Karpas-422 (cell line): ENCODE measurements around the gene FBXL7. TPM values are rescaled to one million over a fixed set of nuclear protein-coding genes. Genes with fewer than 3 reads are reported as not detected.

Experiments used
- DNase-seq: peaks from one replicate; pipeline ENCODE4 v3.0.0-alpha.2; 2015
- H2AFZ ChIP-seq: fragments of 200-600 bp; sonication (generic); 2 replicates; pipeline ENCODE4 v1.6.1; 2014; ENCODE audit warnings: antibody characterized with exemption, low read length, mixed read lengths
- H3K27ac ChIP-seq: fragments of 200-600 bp; sonication (generic); 2 replicates; pipeline ENCODE4 v1.5.1; 2014; ENCODE audit warnings: mild to moderate bottlenecking, low read length, moderate library complexity
- H3K27me3 ChIP-seq: fragments of 200-600 bp; sonication (generic); 2 replicates; pipeline ENCODE4 v1.6.1; 2014; ENCODE audit warnings: low read length, mixed read lengths
- H3K36me3 ChIP-seq: fragments of 200-600 bp; sonication (generic); 2 replicates; pipeline ENCODE4 v1.6.1; 2014; ENCODE audit warnings: low read length, mixed read lengths; ENCODE audit not compliant: insufficient read depth
- H3K4me1 ChIP-seq: fragments of 200-600 bp; sonication (generic); 2 replicates; pipeline ENCODE4 v1.6.1; 2014; ENCODE audit warnings: mild to moderate bottlenecking, low read length, mixed read lengths
- H3K4me2 ChIP-seq: fragments of 200-600 bp; sonication (generic); 2 replicates; pipeline ENCODE4 v1.6.1; 2014; ENCODE audit warnings: low read length, low read depth, mild to moderate bottlenecking; ENCODE audit not compliant: poor library complexity, severe bottlenecking
- H3K4me3 ChIP-seq: fragments of 200-600 bp; sonication (generic); 2 replicates; pipeline ENCODE4 v1.5.1; 2014; ENCODE audit warnings: mild to moderate bottlenecking, antibody characterized with exemption, low read length, mixed read lengths
- H3K79me2 ChIP-seq: fragments of 200-600 bp; sonication (generic); 2 replicates; pipeline ENCODE4 v1.6.1; 2014; ENCODE audit warnings: mild to moderate bottlenecking, low read length, mixed read lengths
- H3K9ac ChIP-seq: fragments of 200-600 bp; sonication (generic); 2 replicates; pipeline ENCODE4 v1.6.0; 2014; ENCODE audit warnings: low read length
- H3K9me2 ChIP-seq: fragments of 200-600 bp; sonication (generic), shearing (Covaris generic); replicated peaks from 2 replicates; pipeline ENCODE4 v1.6.0; 2014; ENCODE audit warnings: mild to moderate bottlenecking, low read length, moderate library complexity; ENCODE audit not compliant: insufficient read depth
- H3K9me3 ChIP-seq: fragments of 300-700, 200-600 bp; sonication (generic); 2 replicates; pipeline ENCODE4 v1.6.1; 2014; ENCODE audit warnings: low read length, mixed read lengths
- H4K20me1 ChIP-seq: fragments of 200-600 bp; sonication (generic); 2 replicates; pipeline ENCODE4 v1.6.1; 2014; ENCODE audit warnings: mild to moderate bottlenecking, antibody characterized with exemption, low read length, low read depth; ENCODE audit not compliant: insufficient read depth
- total RNA-seq: library from RNA; depleted of rRNA; stranded (reverse); fragments of >200 nt; shearing (Covaris generic); gene quantifications from 2 replicates; pipeline ENCODE4 v1.2.3, GENCODE V29; 2014; ENCODE audit warnings: low replicate concordance

Gene FBXL7
- total RNA-seq, 1 experiment from 2014 or later: not detected

- DNase-seq: no peak
- no peak overlapping the region for H3K4me2 ChIP-seq
- H3K9me2 ChIP-seq: no peaks in the 10 kb centered on the region
- no peaks in the 10 kb centered on the region for H3K79me2 ChIP-seq
- H3K27ac ChIP-seq: no peak overlapping the region
- no peaks in the 10 kb centered on the region for H3K36me3 ChIP-seq
- no peak overlapping the region for H3K9ac ChIP-seq
- no peak overlapping the region for H2AFZ ChIP-seq
- H4K20me1 ChIP-seq: no peaks in the 10 kb centered on the region
- no peaks in the 10 kb centered on the region for H3K4me1 ChIP-seq
- H3K9me3 ChIP-seq: peaks cover 10% of the 10 kb centered on the region
- no peak overlapping the region for H3K4me3 ChIP-seq
- no peaks in the 10 kb centered on the region for H3K27me3 ChIP-seq
These were observed 195.3 kb downstream of the FBXL7 start for GRCh38 chr5:15695215-15695731.

DNA sequence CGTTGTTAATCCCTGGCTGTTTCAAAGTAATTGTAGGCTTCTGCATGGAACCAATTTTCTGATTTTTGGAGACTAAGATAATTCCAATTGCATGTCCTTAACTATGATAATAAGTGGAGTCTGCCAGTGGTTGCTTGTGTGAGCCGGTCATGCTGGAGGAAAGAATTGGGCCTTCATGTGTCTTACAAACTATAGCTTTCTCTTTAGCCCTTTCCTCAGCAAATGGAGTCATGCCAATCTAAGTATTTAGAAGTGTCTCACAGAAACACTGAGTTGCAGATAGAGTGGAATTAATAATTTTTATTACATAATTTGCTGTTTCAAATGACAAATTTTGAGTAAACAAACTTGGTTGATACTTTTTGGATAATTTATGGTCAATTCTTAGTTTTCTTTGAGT is 200.4 kb downstream of the FBXL7 start:
- H3K4me1 ChIP-seq: no peaks in the 10 kb centered on the region
- 0 out of 2 replicates have a peak, but pooled peaks cover 3% of the 10 kb centered on the region for H3K9me2 ChIP-seq
- H3K4me3 ChIP-seq: no peak overlapping the region
- no peaks in the 10 kb centered on the region for H3K79me2 ChIP-seq
- no peak overlapping the region for H3K27ac ChIP-seq
- no peak overlapping the region for H3K9ac ChIP-seq
- peaks cover 9% of the 10 kb centered on the region for H3K9me3 ChIP-seq
- H3K4me2 ChIP-seq: no peak overlapping the region
- H3K27me3 ChIP-seq: no peaks in the 10 kb centered on the region
- H2AFZ ChIP-seq: no peak overlapping the region
- no peak for DNase-seq
- no peaks in the 10 kb centered on the region for H3K36me3 ChIP-seq
- no peaks in the 10 kb centered on the region for H4K20me1 ChIP-seq

- Histone ChIP-seq H3K9ac (no peak overlapping the region), H3K9me2 (0 out of 2 replicates have a peak, but pooled peaks cover 3% of the 10 kb centered on the region), H3K79me2 (no peaks in the 10 kb centered on the region), H3K4me3 (no peak overlapping the region), H4K20me1 (no peaks in the 10 kb centered on the region), H3K4me1 (no peaks in the 10 kb centered on the region), H3K4me2 (no peak overlapping the region), H2AFZ (no peak overlapping the region), H3K27me3 (no peaks in the 10 kb centered on the region), H3K27ac (no peak overlapping the region), H3K36me3 (no peaks in the 10 kb centered on the region), H3K9me3 (peaks cover 5% of the 10 kb centered on the region)
- DNase-seq: no peak
These were observed 202.1 kb downstream of the FBXL7 start for GRCh38 chr5:15702102-15702501.

DNA sequence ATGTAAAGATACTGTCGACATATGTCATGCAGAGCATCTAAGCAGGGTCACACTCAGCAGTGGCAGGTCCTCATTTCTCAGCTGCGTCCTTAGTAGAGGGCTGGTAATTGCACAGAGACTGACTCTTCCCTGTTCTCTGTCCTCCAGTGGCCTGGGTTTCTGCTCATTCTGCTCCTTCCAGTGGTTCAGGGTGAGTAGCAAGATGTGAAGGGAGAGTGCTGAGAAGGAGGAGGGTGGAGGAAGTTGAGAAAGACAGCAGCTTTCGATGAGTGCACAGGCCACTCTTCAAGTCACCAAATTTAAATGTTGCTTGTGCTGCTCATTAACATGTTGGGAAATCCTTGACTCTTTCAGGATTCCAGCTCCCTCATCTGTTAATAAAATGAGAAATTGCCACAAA is 203.9 kb downstream of the FBXL7 start:
- no peak overlapping the region for H2AFZ ChIP-seq
- H3K79me2 ChIP-seq: no peaks in the 10 kb centered on the region
- no peak overlapping the region for H3K27ac ChIP-seq
- no peak overlapping the region for H3K4me3 ChIP-seq
- H3K36me3 ChIP-seq: no peaks in the 10 kb centered on the region
- H4K20me1 ChIP-seq: no peaks in the 10 kb centered on the region
- no peak overlapping the region for H3K9ac ChIP-seq
- H3K4me1 ChIP-seq: no peaks in the 10 kb centered on the region
- DNase-seq: no peak
- no peaks in the 10 kb centered on the region for H3K27me3 ChIP-seq
- 0 out of 2 replicates have a peak, but pooled peaks cover 3% of the 10 kb centered on the region for H3K9me2 ChIP-seq
- no peak overlapping the region for H3K4me2 ChIP-seq
- H3K9me3 ChIP-seq: peaks cover 7% of the 10 kb centered on the region

DNA sequence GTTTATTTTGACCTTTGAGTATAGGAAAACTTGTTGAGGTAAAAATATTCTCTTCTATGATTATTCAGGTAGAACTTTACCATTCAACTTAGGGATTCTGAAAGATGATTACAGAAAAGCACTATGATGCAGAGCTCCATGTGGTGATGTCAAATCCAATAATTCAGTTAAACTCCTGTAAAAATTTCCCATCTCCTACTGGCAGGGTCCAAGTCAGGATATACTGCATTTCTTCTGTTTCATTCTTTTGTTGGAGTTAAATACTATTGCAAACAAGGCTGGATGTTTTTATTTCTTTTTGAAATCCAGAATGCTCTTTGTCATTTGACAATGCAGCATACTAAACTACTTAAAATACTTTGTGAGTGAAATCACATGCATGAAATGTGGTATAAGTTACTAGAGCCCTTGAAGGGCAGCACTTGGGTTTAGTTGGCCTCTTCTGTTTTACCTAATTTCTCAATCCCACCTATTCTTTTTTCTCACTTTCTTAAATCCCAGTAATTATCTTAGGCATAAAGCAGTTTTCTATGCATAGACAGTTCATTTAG is 204.5 kb downstream of the FBXL7 start:
- H3K4me1 ChIP-seq: no peaks in the 10 kb centered on the region
- H3K9me3 ChIP-seq: peaks cover 7% of the 10 kb centered on the region
- no peaks in the 10 kb centered on the region for H3K27me3 ChIP-seq
- 0 out of 2 replicates have a peak, but pooled peaks cover 3% of the 10 kb centered on the region for H3K9me2 ChIP-seq
- H3K27ac ChIP-seq: no peak overlapping the region
- no peak for DNase-seq
- H3K9ac ChIP-seq: no peak overlapping the region
- no peak overlapping the region for H3K4me3 ChIP-seq
- no peaks in the 10 kb centered on the region for H3K36me3 ChIP-seq
- H3K4me2 ChIP-seq: no peak overlapping the region
- H2AFZ ChIP-seq: no peak overlapping the region
- no peaks in the 10 kb centered on the region for H3K79me2 ChIP-seq
- no peaks in the 10 kb centered on the region for H4K20me1 ChIP-seq

- H3K4me1 ChIP-seq: no peaks in the 10 kb centered on the region
- H3K4me2 ChIP-seq: no peak overlapping the region
- H3K79me2 ChIP-seq: no peaks in the 10 kb centered on the region
- H3K9me2 ChIP-seq: no peaks in the 10 kb centered on the region
- H3K4me3 ChIP-seq: no peak overlapping the region
- no peaks in the 10 kb centered on the region for H3K27me3 ChIP-seq
- no peak overlapping the region for H3K27ac ChIP-seq
- H2AFZ ChIP-seq: no peak overlapping the region
- no peak for DNase-seq
- no peaks in the 10 kb centered on the region for H4K20me1 ChIP-seq
- no peaks in the 10 kb centered on the region for H3K36me3 ChIP-seq
- peaks cover 20% of the 10 kb centered on the region for H3K9me3 ChIP-seq
- H3K9ac ChIP-seq: no peak overlapping the region
These were observed 207.7 kb downstream of the FBXL7 start for GRCh38 chr5:15707631-15708030.

- H3K27ac ChIP-seq: no peak overlapping the region
- no peak overlapping the region for H3K4me2 ChIP-seq
- no peak overlapping the region for H3K4me3 ChIP-seq
- H3K4me1 ChIP-seq: no peaks in the 10 kb centered on the region
- H3K9me2 ChIP-seq: no peaks in the 10 kb centered on the region
- no peak overlapping the region for H3K9ac ChIP-seq
- H3K9me3 ChIP-seq: peaks cover 15% of the 10 kb centered on the region
- no peaks in the 10 kb centered on the region for H3K79me2 ChIP-seq
- no peak overlapping the region for H2AFZ ChIP-seq
- no peaks in the 10 kb centered on the region for H3K36me3 ChIP-seq
- H4K20me1 ChIP-seq: no peaks in the 10 kb centered on the region
- DNase-seq: no peak
- H3K27me3 ChIP-seq: no peaks in the 10 kb centered on the region
These were observed 211.9 kb downstream of the FBXL7 start for GRCh38 chr5:15711892-15712291.

- no peak overlapping the region for H2AFZ ChIP-seq
- no peaks in the 10 kb centered on the region for H3K27me3 ChIP-seq
- no peak overlapping the region for H3K4me2 ChIP-seq
- no peaks in the 10 kb centered on the region for H3K4me1 ChIP-seq
- peaks cover 11% of the 10 kb centered on the region for H3K9me3 ChIP-seq
- no peaks in the 10 kb centered on the region for H3K9me2 ChIP-seq
- no peaks in the 10 kb centered on the region for H3K36me3 ChIP-seq
- no peak overlapping the region for H3K9ac ChIP-seq
- DNase-seq: no peak
- no peaks in the 10 kb centered on the region for H3K79me2 ChIP-seq
- no peak overlapping the region for H3K4me3 ChIP-seq
- no peaks in the 10 kb centered on the region for H4K20me1 ChIP-seq
- no peak overlapping the region for H3K27ac ChIP-seq
These were observed 215.6 kb downstream of the FBXL7 start for GRCh38 chr5:15715535-15715934.
